Astrocyte of the cerebellum (primary cell): Measurements from ENCODE around the gene MLXIP.

Experiments
- DNase-seq: peaks from one replicate; pipeline ENCODE4 v3.0.0-alpha.2; 2011; ENCODE audit warnings: low read depth
- H3K4me3 ChIP-seq: 2 replicates; pipeline ENCODE4 v1.5.1; 2011; ENCODE audit warnings: mild to moderate bottlenecking, low read depth, low read length, moderate library complexity
- in situ Hi-C: cut with HindIII; loops from 2 replicates; pipeline ENCODE4 v1.10.0; 2017; ENCODE audit warnings: low sequenced_read_pairs
- TF ChIP-seq, protein P1 (sequence below): IDR thresholded peaks from 2 replicates; pipeline ENCODE4 v1.5.1; 2012; ENCODE audit warnings: low read length, low read depth, moderate library complexity, mild to moderate bottlenecking; ENCODE audit errors: missing control alignments

The MLXIP gene

DNA sequence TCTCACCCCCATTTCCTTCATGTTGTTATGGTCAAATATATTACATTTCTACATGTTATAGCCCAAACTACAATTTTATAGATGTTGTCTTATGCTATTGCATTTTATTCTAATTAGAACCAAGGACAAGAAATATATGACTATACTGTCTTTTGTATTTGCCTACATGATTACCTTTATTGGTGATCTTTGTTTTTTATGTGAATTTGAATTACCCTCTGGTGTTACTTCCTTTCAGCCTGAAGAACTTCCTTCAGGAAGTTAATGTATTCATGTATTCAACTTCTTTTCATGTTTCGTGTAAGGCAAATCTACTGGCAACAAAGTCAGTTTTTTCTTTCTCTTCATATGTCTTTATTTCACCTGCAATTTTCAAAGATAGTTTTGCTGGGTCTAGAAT, 116.2 kb downstream of the MLXIP start:
- in situ Hi-C loops, result no loop called here
- no peak for DNase-seq
- TF ChIP-seq, protein P1, sequence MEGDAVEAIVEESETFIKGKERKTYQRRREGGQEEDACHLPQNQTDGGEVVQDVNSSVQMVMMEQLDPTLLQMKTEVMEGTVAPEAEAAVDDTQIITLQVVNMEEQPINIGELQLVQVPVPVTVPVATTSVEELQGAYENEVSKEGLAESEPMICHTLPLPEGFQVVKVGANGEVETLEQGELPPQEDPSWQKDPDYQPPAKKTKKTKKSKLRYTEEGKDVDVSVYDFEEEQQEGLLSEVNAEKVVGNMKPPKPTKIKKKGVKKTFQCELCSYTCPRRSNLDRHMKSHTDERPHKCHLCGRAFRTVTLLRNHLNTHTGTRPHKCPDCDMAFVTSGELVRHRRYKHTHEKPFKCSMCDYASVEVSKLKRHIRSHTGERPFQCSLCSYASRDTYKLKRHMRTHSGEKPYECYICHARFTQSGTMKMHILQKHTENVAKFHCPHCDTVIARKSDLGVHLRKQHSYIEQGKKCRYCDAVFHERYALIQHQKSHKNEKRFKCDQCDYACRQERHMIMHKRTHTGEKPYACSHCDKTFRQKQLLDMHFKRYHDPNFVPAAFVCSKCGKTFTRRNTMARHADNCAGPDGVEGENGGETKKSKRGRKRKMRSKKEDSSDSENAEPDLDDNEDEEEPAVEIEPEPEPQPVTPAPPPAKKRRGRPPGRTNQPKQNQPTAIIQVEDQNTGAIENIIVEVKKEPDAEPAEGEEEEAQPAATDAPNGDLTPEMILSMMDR, result no peak
- H3K4me3 ChIP-seq, result no peak overlapping the region

DNA sequence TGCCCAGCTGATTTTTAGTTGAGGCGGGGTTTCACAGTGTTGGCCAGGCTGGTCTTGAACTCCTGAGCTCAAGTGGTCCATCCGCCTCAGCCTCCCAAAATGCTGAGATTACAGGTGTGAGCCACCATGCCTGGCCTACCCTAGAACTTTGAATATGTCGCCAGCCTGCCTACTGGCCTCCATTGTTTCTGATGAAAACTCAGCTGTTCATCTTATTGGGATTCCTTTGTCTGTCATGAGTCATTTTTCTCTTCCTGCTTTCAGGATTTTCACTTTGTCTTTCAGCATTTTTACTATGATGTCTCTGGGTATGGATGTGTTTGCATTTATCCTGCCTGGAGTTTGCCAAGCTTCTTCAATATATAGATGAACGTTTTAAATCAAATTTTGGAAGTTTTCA, 116.8 kb downstream of the MLXIP start:
- H3K4me3 ChIP-seq, result no peak overlapping the region
- DNase-seq, result no peak
- TF ChIP-seq, protein P1, result no peak
- in situ Hi-C loops, result no loop called here
